ENCODE results near the gene EDIL3. TPM values are rescaled to one million over a fixed set of nuclear protein-coding genes. Genes with fewer than 3 reads are reported as not detected.
"Not testable (repeated sequence)": the region's sequence is repeated elsewhere in the genome, so short reads cannot be mapped to it uniquely, and the experiment has no call there.

EDIL3 gene
- total RNA-seq, 1 experiment from 2014 or later = 0.32 TPM

GRCh38 chr5:84322646-84323045, 62.0 kb downstream of the EDIL3 start (continued):
- no peak for TF ChIP-seq MAX (IDR thresholded peaks at IDR 0.05)

GRCh38 chr5:84317826-84318225, 66.9 kb downstream of the EDIL3 start:
- RAD21 ChIA-PET (ENCODE audit: low non-redundant PET in 1 of 2, low total read pairs in 2 of 2, uncharacterized antibody in 2 of 2, unreplicated experiment in 2 of 2); ATAC-seq; H3K4me1 ChIP-seq (ENCODE audit: control insufficient read depth in 1 of 2, insufficient read depth in 2 of 2, low read length in 2 of 2); CTCF ChIA-PET; POLR2A ChIA-PET; H3K36me3 ChIP-seq (ENCODE audit: control insufficient read depth in 1 of 2, insufficient read depth in 2 of 2, low read length in 2 of 2); H3K79me2 ChIP-seq (ENCODE audit: insufficient read depth, low read length); H3K27ac ChIP-seq (ENCODE audit: low read depth, low read length); H3K9me2 ChIP-seq (ENCODE audit: insufficient read depth); H3K27me3 ChIP-seq (ENCODE audit: insufficient read depth, low read length); H3K4me2 ChIP-seq (ENCODE audit: low read length); H3K9me3 ChIP-seq (ENCODE audit: control insufficient read depth in 1 of 2, insufficient read depth in 1 of 2, low read depth in 1 of 2, low read length in 2 of 2); H3K4me3 ChIP-seq (replicated peaks in 1 of 2; ENCODE audit: low read depth in 1 of 2, low read length in 2 of 2); BruUV-seq (replicated peaks); H3K9ac ChIP-seq (ENCODE audit: low read length); DNase-seq (ENCODE audit: low read depth, low spot score); H4K20me1 ChIP-seq (ENCODE audit: insufficient read depth); intact Hi-C loops (cut with micrococcal nuclease); H2AFZ ChIP-seq (ENCODE audit: low read depth, low read length, poor library complexity, severe bottlenecking): not testable (repeated sequence)

- H3K9me3 ChIP-seq (ENCODE audit: control insufficient read depth in 1 of 2, insufficient read depth in 1 of 2, low read depth in 1 of 2, low read length in 2 of 2); DNase-seq (ENCODE audit: low read depth, low spot score); H3K4me2 ChIP-seq (ENCODE audit: low read length); ATAC-seq; H3K4me3 ChIP-seq (replicated peaks in 1 of 2; ENCODE audit: low read depth in 1 of 2, low read length in 2 of 2); H3K9ac ChIP-seq (ENCODE audit: low read length); intact Hi-C loops (cut with micrococcal nuclease); H3K27me3 ChIP-seq (ENCODE audit: insufficient read depth, low read length); H3K4me1 ChIP-seq (ENCODE audit: control insufficient read depth in 1 of 2, insufficient read depth in 2 of 2, low read length in 2 of 2); BruUV-seq (replicated peaks); RAD21 ChIA-PET (ENCODE audit: low non-redundant PET in 1 of 2, low total read pairs in 2 of 2, uncharacterized antibody in 2 of 2, unreplicated experiment in 2 of 2); H4K20me1 ChIP-seq (ENCODE audit: insufficient read depth); CTCF ChIA-PET; H2AFZ ChIP-seq (ENCODE audit: low read depth, low read length, poor library complexity, severe bottlenecking); POLR2A ChIA-PET; H3K9me2 ChIP-seq (ENCODE audit: insufficient read depth); H3K27ac ChIP-seq (ENCODE audit: low read depth, low read length); H3K79me2 ChIP-seq (ENCODE audit: insufficient read depth, low read length); H3K36me3 ChIP-seq (ENCODE audit: control insufficient read depth in 1 of 2, insufficient read depth in 2 of 2, low read length in 2 of 2): not testable (repeated sequence)
Observed at GRCh38 chr5:84312280-84312679, 72.4 kb downstream of the EDIL3 start.

- RAD21 ChIA-PET (ENCODE audit: low non-redundant PET in 1 of 2, low total read pairs in 2 of 2, uncharacterized antibody in 2 of 2, unreplicated experiment in 2 of 2); H4K20me1 ChIP-seq (ENCODE audit: insufficient read depth); intact Hi-C loops (cut with micrococcal nuclease); H3K9ac ChIP-seq (ENCODE audit: low read length); H3K79me2 ChIP-seq (ENCODE audit: insufficient read depth, low read length); H3K9me2 ChIP-seq (ENCODE audit: insufficient read depth); H3K36me3 ChIP-seq (ENCODE audit: control insufficient read depth in 1 of 2, insufficient read depth in 2 of 2, low read length in 2 of 2); H3K4me2 ChIP-seq (ENCODE audit: low read length); H3K4me1 ChIP-seq (ENCODE audit: control insufficient read depth in 1 of 2, insufficient read depth in 2 of 2, low read length in 2 of 2); H2AFZ ChIP-seq (ENCODE audit: low read depth, low read length, poor library complexity, severe bottlenecking); DNase-seq (ENCODE audit: low read depth, low spot score); H3K9me3 ChIP-seq (ENCODE audit: control insufficient read depth in 1 of 2, insufficient read depth in 1 of 2, low read depth in 1 of 2, low read length in 2 of 2); BruUV-seq (replicated peaks); ATAC-seq; H3K4me3 ChIP-seq (replicated peaks in 1 of 2; ENCODE audit: low read depth in 1 of 2, low read length in 2 of 2); H3K27me3 ChIP-seq (ENCODE audit: insufficient read depth, low read length); H3K27ac ChIP-seq (ENCODE audit: low read depth, low read length); CTCF ChIA-PET; POLR2A ChIA-PET: not testable (repeated sequence)
Observed at GRCh38 chr5:84309850-84310249, 74.8 kb downstream of the EDIL3 start.

All from HCT116 (cell line).